Immature natural killer cell (primary cell): Measurements from ENCODE around the gene IL17B. TPM values are rescaled to one million over a fixed set of nuclear protein-coding genes. Genes with fewer than 3 reads are reported as not detected.

ENCODE experiments used
- DNase-seq, 3 donors: peaks; one replicate each; pipeline ENCODE4 v3.0.0; 2022; ENCODE audit warnings: mixed read lengths in 1 of 3
- H3K27ac Mint-ChIP-seq, 6 donors: one replicate each; pipeline ENCODE4 v1.8.0; 2020; ENCODE audit warnings: mixed read lengths in 6 of 6, mild to moderate bottlenecking in 5 of 6, inconsistent platforms in 4 of 6, moderate library complexity in 3 of 6
- H3K27me3 Mint-ChIP-seq, 3 donors: one replicate each; pipeline ENCODE4 v1.8.0; 2020 to 2021; ENCODE audit warnings: low read depth in 3 of 3, mild to moderate bottlenecking in 3 of 3, mixed read lengths in 3 of 3, moderate library complexity in 3 of 3, inconsistent platforms in 1 of 3
- H3K36me3 Mint-ChIP-seq, 3 donors: one replicate each; pipeline ENCODE4 v1.8.0; 2020; ENCODE audit warnings: mixed read lengths in 3 of 3, inconsistent platforms in 2 of 3, mild to moderate bottlenecking in 2 of 3
- H3K4me1 Mint-ChIP-seq, 2 donors: one replicate each; pipeline ENCODE4 v1.8.0; 2020; ENCODE audit warnings: inconsistent platforms in 2 of 2, mild to moderate bottlenecking in 2 of 2, mixed read lengths in 2 of 2, moderate library complexity in 1 of 2
- H3K4me3 Mint-ChIP-seq, 5 donors: one replicate each; pipeline ENCODE4 v1.8.0; 2020; ENCODE audit warnings: mild to moderate bottlenecking in 5 of 5, mixed read lengths in 5 of 5, inconsistent platforms in 3 of 5, moderate library complexity in 3 of 5
- H3K9me3 Mint-ChIP-seq, 6 donors: one replicate each; pipeline ENCODE4 v1.8.0; 2020; ENCODE audit warnings: mild to moderate bottlenecking in 6 of 6, mixed read lengths in 6 of 6, inconsistent platforms in 4 of 6, moderate library complexity in 3 of 6
- polyA plus RNA-seq, 3 donors: library from polyadenylated mRNA; unstranded; fragments of 300-500 nt; fragmentation: Illumina TruSeq; gene quantifications; one replicate each; pipeline ENCODE4 v1.2.3, GENCODE V29; 2021

IL17B gene
- polyA plus RNA-seq, 3 donors from 2014 or later = not detected

GRCh38 chr5:149419859-149420544, 40.9 kb upstream of the IL17B start:
- Mint-ChIP-seq H3K4me1 (no peaks in the 10 kb centered on the region), H3K9me3 (no peaks in the 10 kb centered on the region), H3K27ac (no peak overlapping the region), H3K36me3 (no peaks in the 10 kb centered on the region), H3K27me3 (peaks cover 0 to 2% (median 1%) of the 10 kb centered on the region in 3 donors), H3K4me3 (no peak overlapping the region)
- no peak for DNase-seq

DNA sequence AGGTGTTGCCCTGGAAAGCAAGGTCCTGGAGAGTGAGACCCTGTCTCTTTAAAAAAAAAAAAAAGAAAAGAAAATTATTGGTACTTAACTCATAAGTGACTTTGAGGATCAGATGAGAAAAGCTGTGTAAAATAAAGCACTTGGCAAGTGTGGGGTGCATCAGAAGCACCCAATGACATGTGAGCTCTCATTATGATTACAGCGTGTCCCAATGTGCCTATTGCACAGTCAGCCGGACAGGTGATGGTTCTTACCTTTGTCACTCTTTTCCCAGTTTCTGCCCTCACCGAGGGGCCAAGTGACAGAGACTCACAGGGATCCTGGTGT, 40.4 kb upstream of the IL17B start:
- H3K36me3 Mint-ChIP-seq = no peaks in the 10 kb centered on the region
- no peaks in the 10 kb centered on the region for H3K9me3 Mint-ChIP-seq
- H3K4me3 Mint-ChIP-seq = no peak overlapping the region
- no peak for DNase-seq
- no peaks in the 10 kb centered on the region for H3K4me1 Mint-ChIP-seq
- H3K27ac Mint-ChIP-seq = no peak overlapping the region
- peaks cover 0 to 1% (median under 1%) of the 10 kb centered on the region in 3 donors for H3K27me3 Mint-ChIP-seq

DNA sequence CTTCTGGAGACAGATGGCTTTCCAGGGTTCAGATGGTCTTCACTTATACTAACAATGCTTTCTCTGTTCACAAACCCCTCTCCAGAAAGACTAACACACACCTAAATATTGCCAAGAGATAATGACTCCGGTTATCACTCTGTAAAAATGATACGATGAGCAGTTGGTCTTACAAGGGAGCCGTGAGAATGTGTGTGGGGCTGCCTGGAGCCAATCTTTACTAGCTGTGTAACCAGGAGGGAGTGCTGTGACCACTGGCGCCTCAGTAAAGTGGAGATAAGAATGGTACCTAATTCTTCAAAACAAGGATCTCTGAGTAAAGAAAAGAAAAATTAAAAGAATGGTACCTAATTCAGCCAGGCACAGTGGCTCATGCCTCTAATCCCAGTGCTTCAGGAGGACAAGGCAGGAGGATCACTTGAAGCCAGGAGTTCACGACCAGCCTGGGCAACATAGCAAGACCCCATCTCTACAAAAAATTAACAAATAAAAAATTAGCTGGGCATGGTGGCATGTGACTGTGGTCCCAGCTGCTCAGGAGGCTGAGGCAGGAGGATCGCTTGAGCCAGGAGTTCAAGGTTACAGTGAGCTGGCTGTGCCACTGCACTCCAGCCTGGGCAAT, 39.9 kb upstream of the IL17B start:
- H3K27me3 Mint-ChIP-seq = peaks cover 0 to 1% (median 0%) of the 10 kb centered on the region in 3 donors
- H3K9me3 Mint-ChIP-seq = no peaks in the 10 kb centered on the region
- DNase-seq = no peak
- no peaks in the 10 kb centered on the region for H3K36me3 Mint-ChIP-seq
- no peaks in the 10 kb centered on the region for H3K4me1 Mint-ChIP-seq
- no peak overlapping the region for H3K27ac Mint-ChIP-seq
- H3K4me3 Mint-ChIP-seq = no peak overlapping the region

- H3K4me3 Mint-ChIP-seq = no peak overlapping the region
- H3K27ac Mint-ChIP-seq = no peak overlapping the region
- peaks cover 0 to 1% (median 0%) of the 10 kb centered on the region in 3 donors for H3K27me3 Mint-ChIP-seq
- H3K4me1 Mint-ChIP-seq = no peaks in the 10 kb centered on the region
- DNase-seq = no peak
- H3K36me3 Mint-ChIP-seq = no peaks in the 10 kb centered on the region
- H3K9me3 Mint-ChIP-seq = no peaks in the 10 kb centered on the region
Measured at GRCh38 chr5:149417711-149418368, 38.7 kb upstream of the IL17B start.

DNA sequence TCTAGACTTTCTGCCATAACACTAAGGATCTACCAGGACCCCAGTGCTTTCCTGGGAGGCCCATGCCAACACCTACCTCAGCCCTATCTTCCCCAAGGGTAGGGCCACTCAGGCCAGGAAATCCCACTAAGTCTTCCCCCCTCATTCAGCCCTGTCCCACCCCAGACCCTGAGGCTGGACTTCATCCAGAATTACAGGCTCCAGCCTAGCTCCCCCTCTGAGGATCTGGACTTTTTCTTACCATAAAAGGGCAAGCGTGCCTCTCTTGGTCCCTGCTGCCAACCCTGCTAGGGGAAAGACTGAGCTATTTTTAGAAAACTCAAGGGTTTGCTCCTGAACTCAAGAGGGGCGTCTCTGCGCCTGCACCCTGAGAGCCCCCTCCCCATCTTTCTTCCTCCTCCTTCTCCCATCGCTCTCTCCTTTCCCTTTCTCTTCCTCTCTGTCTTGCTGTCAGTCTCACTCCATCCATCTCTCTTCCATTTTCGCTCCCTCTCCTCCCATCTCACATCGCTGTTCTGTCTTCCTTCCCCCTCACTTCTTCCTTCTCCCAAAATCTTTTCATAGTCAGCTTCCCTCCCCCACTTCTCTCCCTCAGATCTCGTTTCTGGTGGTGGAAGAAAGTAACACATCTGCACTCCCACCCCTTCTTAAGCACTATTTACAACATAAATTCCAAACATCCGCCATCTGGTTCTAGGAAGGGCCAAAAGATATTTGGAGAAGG, 38.1 kb upstream of the IL17B start:
- Mint-ChIP-seq H3K27ac (no peak overlapping the region), H3K27me3 (peaks cover 0 to 1% (median 0%) of the 10 kb centered on the region in 3 donors), H3K9me3 (no peaks in the 10 kb centered on the region), H3K4me3 (no peak overlapping the region), H3K4me1 (no peaks in the 10 kb centered on the region), H3K36me3 (no peaks in the 10 kb centered on the region)
- no peak for DNase-seq

DNA sequence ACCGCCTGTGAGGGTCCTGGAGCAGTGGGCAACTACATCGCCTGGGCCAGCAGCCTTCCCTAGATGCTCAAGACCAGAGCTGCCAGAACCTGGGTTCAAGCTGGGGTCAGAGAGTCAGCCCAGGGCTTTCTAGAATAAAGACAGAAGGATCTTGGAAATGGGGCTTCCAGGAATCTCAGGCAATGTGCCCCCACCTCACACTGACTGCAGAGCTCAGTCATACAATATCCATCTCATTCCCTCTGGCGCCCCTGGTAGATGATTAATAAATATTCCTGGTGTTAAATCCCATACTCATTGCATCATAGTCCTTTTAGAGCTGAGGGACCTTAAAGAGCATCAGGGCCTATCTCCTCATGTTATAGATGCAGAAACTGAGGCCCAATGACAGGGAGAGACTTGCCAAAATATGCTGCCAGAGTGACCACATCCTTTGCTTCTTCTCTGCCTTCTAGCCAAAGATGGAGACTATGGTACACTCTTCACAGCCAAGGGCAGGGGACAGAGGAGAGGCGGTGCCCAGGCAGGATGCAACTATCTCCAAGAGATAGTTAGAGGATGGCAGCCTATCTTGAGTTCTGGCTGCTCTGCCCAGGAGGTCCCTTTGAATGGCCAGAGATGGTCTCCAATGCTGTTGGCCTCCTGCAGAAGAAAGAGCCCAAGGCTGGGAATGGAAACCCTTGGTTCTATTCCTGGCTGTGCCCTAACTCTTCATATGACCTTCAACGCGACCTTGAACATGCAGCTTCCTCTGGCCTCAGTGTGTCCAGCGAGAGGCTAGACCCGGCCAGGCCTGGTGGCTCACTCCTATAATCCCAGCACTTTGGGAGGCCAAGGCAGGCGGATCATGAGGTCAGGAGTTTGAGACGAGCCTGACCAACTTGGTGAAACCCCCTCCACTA, 36.2 kb upstream of the IL17B start:
- H3K27me3 Mint-ChIP-seq = peaks cover 0 to 1% (median 0%) of the 10 kb centered on the region in 3 donors
- no peaks in the 10 kb centered on the region for H3K4me1 Mint-ChIP-seq
- no peaks in the 10 kb centered on the region for H3K9me3 Mint-ChIP-seq
- H3K27ac Mint-ChIP-seq = no peak overlapping the region
- no peak for DNase-seq
- H3K36me3 Mint-ChIP-seq = no peaks in the 10 kb centered on the region
- no peak overlapping the region for H3K4me3 Mint-ChIP-seq

DNA sequence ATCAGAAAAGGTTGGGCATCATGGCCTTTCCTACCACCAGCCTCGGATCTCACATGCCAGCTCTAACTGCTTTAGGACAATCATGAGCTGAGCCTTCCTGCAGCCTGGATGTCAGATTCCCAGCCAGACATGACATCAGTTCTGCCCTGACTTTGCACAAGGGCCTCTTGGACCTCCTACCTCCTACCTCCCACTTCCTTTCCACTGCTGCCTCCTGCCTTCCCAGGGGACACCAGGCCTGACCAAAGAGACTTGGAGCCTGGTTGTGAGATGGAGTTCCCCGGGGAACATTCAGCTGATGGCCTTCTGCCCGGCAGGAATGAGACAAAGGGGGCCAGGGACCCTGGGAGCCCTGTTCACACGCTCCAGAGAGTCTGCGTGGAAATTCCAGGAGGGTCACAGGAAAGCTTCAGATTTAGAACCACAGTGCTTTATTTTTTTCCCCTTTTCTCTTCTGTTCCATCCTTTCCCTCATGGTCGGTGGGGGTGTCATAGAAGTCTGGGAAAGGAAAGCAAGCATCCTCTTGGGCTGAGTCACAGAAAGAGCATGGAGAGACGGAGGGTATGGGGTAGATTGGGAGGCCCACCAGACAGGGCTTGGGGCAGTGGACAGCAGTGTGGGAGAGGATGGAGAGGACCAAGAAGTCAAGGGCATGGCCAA, 35.4 kb upstream of the IL17B start:
- Mint-ChIP-seq H3K36me3 (no peaks in the 10 kb centered on the region), H3K4me1 (no peaks in the 10 kb centered on the region), H3K4me3 (no peak overlapping the region), H3K9me3 (no peaks in the 10 kb centered on the region), H3K27ac (no peak overlapping the region), H3K27me3 (peaks cover 0 to 1% (median 0%) of the 10 kb centered on the region in 3 donors)
- DNase-seq = no peak

- no peak overlapping the region for H3K4me3 Mint-ChIP-seq
- no peak overlapping the region for H3K27ac Mint-ChIP-seq
- no peak for DNase-seq
- H3K9me3 Mint-ChIP-seq = no peaks in the 10 kb centered on the region
- H3K4me1 Mint-ChIP-seq = no peaks in the 10 kb centered on the region
- no peaks in the 10 kb centered on the region for H3K27me3 Mint-ChIP-seq
- no peaks in the 10 kb centered on the region for H3K36me3 Mint-ChIP-seq
Measured at GRCh38 chr5:149413477-149414210, 34.6 kb upstream of the IL17B start.

DNA sequence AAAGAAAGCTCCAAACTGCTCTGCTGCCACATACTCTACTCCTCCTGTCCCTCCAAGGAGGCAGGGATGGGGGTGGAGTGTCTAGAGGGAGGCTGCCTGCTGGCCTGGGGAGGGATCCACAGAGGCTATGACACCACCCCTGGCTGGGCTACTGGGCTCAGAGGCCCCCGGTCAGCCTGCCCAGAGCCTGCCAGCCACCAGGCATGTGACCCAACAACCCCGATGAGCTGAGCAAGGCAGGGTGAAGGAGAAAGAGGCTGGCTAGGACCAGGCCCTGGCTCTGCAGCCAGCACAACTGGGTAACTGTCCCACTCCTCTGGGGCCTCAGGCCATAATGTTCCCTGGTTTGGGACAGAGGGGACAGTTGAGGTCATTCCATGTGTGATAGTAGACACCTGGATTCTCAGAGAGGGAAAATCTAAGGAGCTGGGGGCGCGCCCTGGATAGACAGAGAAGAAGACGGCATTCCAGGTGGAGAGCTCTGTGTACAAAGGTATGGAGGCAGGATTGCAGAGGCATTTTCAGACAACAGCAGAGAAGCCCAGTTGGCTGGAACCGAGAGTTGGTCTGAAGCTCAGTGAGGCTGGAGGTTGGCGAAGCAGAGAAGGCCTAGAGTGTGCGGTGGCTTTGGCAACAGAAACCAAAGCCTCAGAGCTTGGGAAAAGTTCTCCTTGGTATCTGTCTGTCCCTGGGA, 33.8 kb upstream of the IL17B start:
- no peaks in the 10 kb centered on the region for H3K27me3 Mint-ChIP-seq
- H3K4me1 Mint-ChIP-seq = no peaks in the 10 kb centered on the region
- DNase-seq = no peak
- H3K4me3 Mint-ChIP-seq = no peak overlapping the region
- H3K9me3 Mint-ChIP-seq = no peaks in the 10 kb centered on the region
- H3K27ac Mint-ChIP-seq = no peak overlapping the region
- no peaks in the 10 kb centered on the region for H3K36me3 Mint-ChIP-seq

GRCh38 chr5:149411738-149412519, 32.8 kb upstream of the IL17B start:
- Mint-ChIP-seq H3K4me1 (no peaks in the 10 kb centered on the region), H3K36me3 (no peaks in the 10 kb centered on the region), H3K27me3 (no peaks in the 10 kb centered on the region), H3K4me3 (no peak overlapping the region), H3K27ac (no peak overlapping the region), H3K9me3 (no peaks in the 10 kb centered on the region)
- DNase-seq = no peak

GRCh38 chr5:149410721-149411432, 31.8 kb upstream of the IL17B start:
- DNase-seq = no peak
- H3K9me3 Mint-ChIP-seq = no peaks in the 10 kb centered on the region
- H3K27ac Mint-ChIP-seq = no peak overlapping the region
- H3K4me3 Mint-ChIP-seq = no peak overlapping the region
- H3K36me3 Mint-ChIP-seq = no peaks in the 10 kb centered on the region
- no peaks in the 10 kb centered on the region for H3K4me1 Mint-ChIP-seq
- H3K27me3 Mint-ChIP-seq = no peaks in the 10 kb centered on the region
